Measurements from ENCODE around the gene HOXC6. TPM values are rescaled to one million over a fixed set of nuclear protein-coding genes. Genes with fewer than 3 reads are reported as not detected.

The HOXC6 gene
- total and polyA plus RNA-seq, 2 of the 13 experiments (the other 11 are each of a cell fraction or from before 2014, with no cell fraction given): not detected

DNA sequence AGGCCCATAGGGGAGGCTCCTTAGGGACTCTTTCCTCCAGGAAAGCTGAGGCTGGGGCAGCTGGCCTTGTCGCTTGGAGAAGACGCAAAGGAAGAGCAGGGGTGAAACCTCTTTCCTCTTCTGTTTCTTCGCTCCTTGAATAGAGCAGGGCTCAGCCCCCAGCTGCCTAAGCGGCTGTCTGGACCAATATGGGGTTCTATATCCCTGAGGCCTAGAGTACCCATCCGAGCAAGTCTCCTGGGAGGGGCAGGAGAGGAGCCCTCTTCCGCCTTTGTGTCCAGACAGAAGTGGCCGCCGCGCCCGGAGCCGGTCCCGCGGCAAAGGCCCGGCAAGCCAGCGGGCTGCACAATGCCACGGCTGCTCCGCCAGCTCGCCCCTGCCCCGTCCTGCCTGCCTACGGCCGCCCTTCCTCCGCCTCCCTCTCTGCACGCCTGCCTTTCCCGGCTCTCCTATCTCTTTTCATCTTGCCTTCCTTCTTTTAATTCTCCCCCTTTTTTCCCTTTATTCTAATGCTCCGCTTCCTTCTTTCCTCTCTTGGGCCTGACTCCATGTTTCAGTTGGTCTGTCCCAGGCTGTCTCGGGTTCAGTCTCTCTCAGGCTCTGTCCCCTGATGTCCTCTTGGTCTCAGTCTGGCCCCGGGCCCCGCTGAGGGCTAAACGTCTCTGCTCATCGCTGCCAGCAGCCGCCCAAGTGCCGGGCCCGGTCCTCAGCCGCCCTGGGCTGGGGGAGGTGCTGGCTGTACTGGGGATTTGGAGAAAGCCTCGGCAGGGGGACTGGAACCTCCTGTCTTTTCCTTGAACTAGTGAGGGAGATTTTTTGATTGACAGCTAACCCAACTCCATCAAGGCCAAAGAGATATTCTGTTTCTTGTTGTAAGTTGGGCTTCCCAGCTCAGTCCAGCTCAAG is 30.8 kb upstream of the HOXC6 start:
- H2AFZ ChIP-seq (ENCODE audit: low read length): no peak overlapping the region
- H3K79me2 ChIP-seq (ENCODE audit: insufficient read depth, low read length): no peaks in the 10 kb centered on the region
- H3K4me3 ChIP-seq (replicated peaks in 1 of 3; ENCODE audit: insufficient read depth in 1 of 3, low read depth in 2 of 3, low read length in 3 of 3): no peak overlapping the region
- WGBS (ENCODE audit: low lambda C conversion rate): 63% methylated on average over 23 of the region's 35 CpGs
- BruUV-seq (replicated peaks): no TSS peak
- in situ Hi-C loops (cut with HindIII; ENCODE audit: extremely low pct_ligation_motif_present, low pct_unique_long_range_greater_than_20kb) (loop anchor here (10.0 kb wide), 1 partner anchor 377 kb away; no protein-coding TSS in a partner anchor), intact Hi-C loops (cut with micrococcal nuclease; ENCODE audit: unreplicated experiment) (no loop called here)
- H3K27me3 ChIP-seq (ENCODE audit: control insufficient read depth in 1 of 2, insufficient read depth in 2 of 2, low read length in 2 of 2): peaks cover 4 to 63% of the 10 kb centered on the region in 2 experiments; a peak in 4 of 5 replicates
- no peak overlapping the region for H3K4me2 ChIP-seq (ENCODE audit: low read depth, low read length)
- H4K20me1 ChIP-seq (ENCODE audit: insufficient read depth, low read length): no peaks in the 10 kb centered on the region
- H3K36me3 ChIP-seq (replicated peaks in 1 of 2; ENCODE audit: control insufficient read depth in 1 of 2, insufficient read depth in 2 of 2, low read length in 2 of 2): no peaks in the 10 kb centered on the region
- ChIA-PET POLR2A (no interaction called here), CTCF (ENCODE audit: low intra/inter-chr PET ratio, low total read pairs) (no interaction called here)
- H3K9me3 ChIP-seq (ENCODE audit: low read length): no peaks in the 10 kb centered on the region
- ATAC-seq (no peak), DNase-seq (ENCODE audit: low spot score) (no peak), FAIRE-seq (no peak)
- no peak overlapping the region for H3K27ac ChIP-seq (ENCODE audit: extremely low read length, insufficient read depth, low read length)
- H3K4me1 ChIP-seq (ENCODE audit: insufficient read depth, low read length): peaks cover 40% of the 10 kb centered on the region
- H3K9ac ChIP-seq (ENCODE audit: insufficient read depth, low read depth, low read length): no peak overlapping the region
- TF ChIP-seq KMT2A (CRISPR knock-in tag; IDR thresholded peaks at IDR 0.05) (no peak), ZNF121 (CRISPR knock-in tag; IDR thresholded peaks at IDR 0.05) (no peak), ZSCAN12 (CRISPR knock-in tag; IDR thresholded peaks at IDR 0.05) (no peak), RBFOX2 (IDR thresholded peaks at IDR 0.05; ENCODE audit: low read depth, low read length) (no peak), GFI1 (CRISPR knock-in tag; IDR thresholded peaks at IDR 0.05; ENCODE audit: borderline replicate concordance) (no peak), ATM (IDR thresholded peaks at IDR 0.05; ENCODE audit: borderline replicate concordance) (no peak), CREB1 (IDR thresholded peaks at IDR 0.05) (no peak), CREB1 (CRISPR knock-in tag; IDR thresholded peaks at IDR 0.05) (no peak), MAFG (CRISPR knock-in tag; IDR thresholded peaks at IDR 0.05) (no peak), ZNF547 (CRISPR knock-in tag; IDR thresholded peaks at IDR 0.05) (no peak), ARID2 (CRISPR knock-in tag; IDR thresholded peaks at IDR 0.05; ENCODE audit: borderline replicate concordance) (no peak), ZNF567 (CRISPR knock-in tag; IDR thresholded peaks at IDR 0.05; ENCODE audit: borderline replicate concordance) (no peak), ZNF207 (IDR thresholded peaks at IDR 0.05; ENCODE audit: borderline replicate concordance) (no peak), ZNF577 (CRISPR knock-in tag; IDR thresholded peaks at IDR 0.05; ENCODE audit: borderline replicate concordance, low read depth) (no peak), ZNF816 (CRISPR knock-in tag; IDR thresholded peaks at IDR 0.05; ENCODE audit: borderline replicate concordance) (no peak)
- TF ChIP-seq, protein P1, sequence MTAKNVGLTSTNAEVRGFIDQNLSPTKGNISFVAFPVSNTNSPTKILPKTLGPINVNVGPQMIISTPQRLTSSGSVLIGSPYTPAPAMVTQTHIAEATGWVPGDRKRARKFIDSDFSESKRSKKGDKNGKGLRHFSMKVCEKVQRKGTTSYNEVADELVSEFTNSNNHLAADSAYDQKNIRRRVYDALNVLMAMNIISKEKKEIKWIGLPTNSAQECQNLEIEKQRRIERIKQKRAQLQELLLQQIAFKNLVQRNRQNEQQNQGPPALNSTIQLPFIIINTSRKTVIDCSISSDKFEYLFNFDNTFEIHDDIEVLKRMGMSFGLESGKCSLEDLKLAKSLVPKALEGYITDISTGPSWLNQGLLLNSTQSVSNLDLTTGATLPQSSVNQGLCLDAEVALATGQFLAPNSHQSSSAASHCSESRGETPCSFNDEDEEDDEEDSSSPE (CRISPR knock-in tag; IDR thresholded peaks at IDR 0.05): no peak
- TF ChIP-seq, protein P2, sequence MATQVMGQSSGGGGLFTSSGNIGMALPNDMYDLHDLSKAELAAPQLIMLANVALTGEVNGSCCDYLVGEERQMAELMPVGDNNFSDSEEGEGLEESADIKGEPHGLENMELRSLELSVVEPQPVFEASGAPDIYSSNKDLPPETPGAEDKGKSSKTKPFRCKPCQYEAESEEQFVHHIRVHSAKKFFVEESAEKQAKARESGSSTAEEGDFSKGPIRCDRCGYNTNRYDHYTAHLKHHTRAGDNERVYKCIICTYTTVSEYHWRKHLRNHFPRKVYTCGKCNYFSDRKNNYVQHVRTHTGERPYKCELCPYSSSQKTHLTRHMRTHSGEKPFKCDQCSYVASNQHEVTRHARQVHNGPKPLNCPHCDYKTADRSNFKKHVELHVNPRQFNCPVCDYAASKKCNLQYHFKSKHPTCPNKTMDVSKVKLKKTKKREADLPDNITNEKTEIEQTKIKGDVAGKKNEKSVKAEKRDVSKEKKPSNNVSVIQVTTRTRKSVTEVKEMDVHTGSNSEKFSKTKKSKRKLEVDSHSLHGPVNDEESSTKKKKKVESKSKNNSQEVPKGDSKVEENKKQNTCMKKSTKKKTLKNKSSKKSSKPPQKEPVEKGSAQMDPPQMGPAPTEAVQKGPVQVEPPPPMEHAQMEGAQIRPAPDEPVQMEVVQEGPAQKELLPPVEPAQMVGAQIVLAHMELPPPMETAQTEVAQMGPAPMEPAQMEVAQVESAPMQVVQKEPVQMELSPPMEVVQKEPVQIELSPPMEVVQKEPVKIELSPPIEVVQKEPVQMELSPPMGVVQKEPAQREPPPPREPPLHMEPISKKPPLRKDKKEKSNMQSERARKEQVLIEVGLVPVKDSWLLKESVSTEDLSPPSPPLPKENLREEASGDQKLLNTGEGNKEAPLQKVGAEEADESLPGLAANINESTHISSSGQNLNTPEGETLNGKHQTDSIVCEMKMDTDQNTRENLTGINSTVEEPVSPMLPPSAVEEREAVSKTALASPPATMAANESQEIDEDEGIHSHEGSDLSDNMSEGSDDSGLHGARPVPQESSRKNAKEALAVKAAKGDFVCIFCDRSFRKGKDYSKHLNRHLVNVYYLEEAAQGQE (IDR thresholded peaks at IDR 0.05; ENCODE audit: borderline replicate concordance in 1 of 2, low read depth in 1 of 2, low read length in 2 of 2): no peak
- TF ChIP-seq, protein P3, sequence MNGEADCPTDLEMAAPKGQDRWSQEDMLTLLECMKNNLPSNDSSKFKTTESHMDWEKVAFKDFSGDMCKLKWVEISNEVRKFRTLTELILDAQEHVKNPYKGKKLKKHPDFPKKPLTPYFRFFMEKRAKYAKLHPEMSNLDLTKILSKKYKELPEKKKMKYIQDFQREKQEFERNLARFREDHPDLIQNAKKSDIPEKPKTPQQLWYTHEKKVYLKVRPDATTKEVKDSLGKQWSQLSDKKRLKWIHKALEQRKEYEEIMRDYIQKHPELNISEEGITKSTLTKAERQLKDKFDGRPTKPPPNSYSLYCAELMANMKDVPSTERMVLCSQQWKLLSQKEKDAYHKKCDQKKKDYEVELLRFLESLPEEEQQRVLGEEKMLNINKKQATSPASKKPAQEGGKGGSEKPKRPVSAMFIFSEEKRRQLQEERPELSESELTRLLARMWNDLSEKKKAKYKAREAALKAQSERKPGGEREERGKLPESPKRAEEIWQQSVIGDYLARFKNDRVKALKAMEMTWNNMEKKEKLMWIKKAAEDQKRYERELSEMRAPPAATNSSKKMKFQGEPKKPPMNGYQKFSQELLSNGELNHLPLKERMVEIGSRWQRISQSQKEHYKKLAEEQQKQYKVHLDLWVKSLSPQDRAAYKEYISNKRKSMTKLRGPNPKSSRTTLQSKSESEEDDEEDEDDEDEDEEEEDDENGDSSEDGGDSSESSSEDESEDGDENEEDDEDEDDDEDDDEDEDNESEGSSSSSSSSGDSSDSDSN (CRISPR knock-in tag; IDR thresholded peaks at IDR 0.05): no peak

Measured in HepG2 (cell line).